K562 (cell line): ENCODE results near the gene CTXN3. TPM values are rescaled to one million over a fixed set of nuclear protein-coding genes. Genes with fewer than 3 reads are reported as not detected.

Source experiments
- BMI1 ChIP-seq: fragments of 150-350 bp; IDR thresholded peaks from 2 replicates; pipeline ENCODE4 v1.6.1; 2014; ENCODE audit warnings: low read length
- CSDE1 ChIP-seq, 2 experiments: fragments of 450-650 bp; IDR thresholded peaks; 2 replicates each; pipeline ENCODE4 v1.6.1; 2016; ENCODE audit warnings: mild to moderate bottlenecking in 1 of 2
- DIDO1 ChIP-seq: fragments of 450-650 bp; IDR thresholded peaks from 2 replicates; pipeline ENCODE4 v1.6.1; 2016; ENCODE audit warnings: low read depth, missing biosample characterization, missing genetic modification characterization
- E2F5 ChIP-seq: sonication (generic); formaldehyde crosslinking; IDR thresholded peaks from 2 replicates; pipeline ENCODE4 v1.8.0; 2022; ENCODE audit warnings: mild to moderate bottlenecking, missing genetic modification reagents
- FOXJ2 ChIP-seq: fragments of 200-800 bp; sonication (Bioruptor generic); IDR thresholded peaks from 2 replicates; pipeline ENCODE4 v1.6.1; 2016; ENCODE audit warnings: missing genetic modification characterization, missing compliant biosample characterization
- FOXJ3 ChIP-seq: sonication (generic); formaldehyde crosslinking; IDR thresholded peaks from 2 replicates; pipeline ENCODE4 v1.4.0; 2020; ENCODE audit warnings: mild to moderate bottlenecking, missing genetic modification reagents
- GTF2A2 ChIP-seq: IDR thresholded peaks from 2 replicates; pipeline ENCODE4 v1.6.1; 2016; ENCODE audit warnings: mild to moderate bottlenecking, missing genetic modification characterization, missing compliant biosample characterization
- JUND ChIP-seq, 2 experiments: IDR thresholded peaks; 2 replicates in 1 of 2; 3 replicates in 1 of 2; pipeline ENCODE4 v1.6.1; 2011; ENCODE audit warnings: borderline replicate concordance in 2 of 2, low read depth in 2 of 2, low read length in 2 of 2, improper control_type of control experiment in 1 of 2, missing biosample characterization in 1 of 2, missing genetic modification characterization in 1 of 2, missing genetic modification reagents in 1 of 2
- KAT7 ChIP-seq: sonication (generic); formaldehyde crosslinking; IDR thresholded peaks from 2 replicates; pipeline ENCODE4 v1.8.0; 2022; ENCODE audit warnings: missing genetic modification reagents, mild to moderate bottlenecking, borderline replicate concordance
- MAFF ChIP-seq: IDR thresholded peaks from 2 replicates; pipeline ENCODE4 v1.6.1; 2012; ENCODE audit warnings: low read length, improper control_type of control experiment
- NR1H2 ChIP-seq: sonication (generic); formaldehyde crosslinking; IDR thresholded peaks from 2 replicates; pipeline ENCODE4 v1.4.0; 2020; ENCODE audit warnings: mild to moderate bottlenecking, missing genetic modification reagents
- POU5F1 ChIP-seq: fragments of 150-350 bp; IDR thresholded peaks from 2 replicates; pipeline ENCODE4 v1.6.1; 2014; ENCODE audit warnings: borderline replicate concordance, low read length, low read depth, mild to moderate bottlenecking; ENCODE audit not compliant: partially characterized antibody
- RAD51 ChIP-seq: fragments of 450-650 bp; IDR thresholded peaks from 2 replicates; pipeline ENCODE4 v1.7.1; 2016; ENCODE audit warnings: low read depth, mild to moderate bottlenecking, borderline replicate concordance
- RFX1 ChIP-seq: fragments of 450-650 bp; IDR thresholded peaks from 2 replicates; pipeline ENCODE4 v1.6.1; 2016; ENCODE audit warnings: mild to moderate bottlenecking, moderate library complexity
- ZNF217 ChIP-seq: sonication (generic); formaldehyde crosslinking; IDR thresholded peaks from 2 replicates; pipeline ENCODE4 v1.8.0; 2022; ENCODE audit warnings: mild to moderate bottlenecking, missing genetic modification reagents
- ZNF407 ChIP-seq: fragments of 450-650 bp; IDR thresholded peaks from 2 replicates; pipeline ENCODE4 v1.6.1; 2016; ENCODE audit warnings: low read depth
- ZNF77 ChIP-seq: fragments of 250-450 bp; sonication (Bioruptor Pico); IDR thresholded peaks from 2 replicates; pipeline ENCODE4 v1.5.0; 2020
- polyA plus RNA-seq, 8 experiments: library from polyadenylated mRNA; depleted of rRNA in 4 of 8; stranded (reverse) in 5 of 8; unstranded in 3 of 8; fragments of >200 nt; fragmentation: Nextera tagmentation in 2 of 8; fragmentation: Illumina TruSeq in 1 of 8; extraction: Ambion mirVana in 2 of 8; extraction: Trizol in 1 of 8; gene quantifications; 2 replicates each; pipeline versions ENCODE4 v1.2.1 to v1.2.3, GENCODE V29; 2011 to 2014; ENCODE audit warnings: inconsistent platforms in 1 of 8, missing spikeins in 1 of 8
- total RNA-seq, 7 experiments: library from RNA; depleted of rRNA in 6 of 7; stranded (reverse); fragments of >200 nt in 6 of 7; fragmentation: Illumina TruSeq in 2 of 7; extraction: Trizol in 2 of 7; gene quantifications; 2 replicates each; pipeline versions ENCODE4 v1.2.1 to v1.2.3, GENCODE V29; 2011 to 2021; ENCODE audit warnings: low replicate concordance in 1 of 7

CTXN3 gene
- total and polyA plus RNA-seq, 9 of the 15 experiments (the other 6 are each of a cell fraction or from before 2014, with no cell fraction given) = not detected

GRCh38 chr5:127705120-127705892, 56.4 kb downstream of the CTXN3 start (continued):
- TF ChIP-seq ZNF407 (no peak), RFX1 (peak; percentile 97), KAT7 (CRISPR knock-in tag) (no peak), MAFF (0 out of 2 replicates have a peak, but pooled peaks have one; percentile 1), DIDO1 (tag) (no peak), NR1H2 (CRISPR knock-in tag) (no peak), ZNF77 (CRISPR knock-in tag) (no peak), ZNF217 (CRISPR knock-in tag) (no peak), RAD51 (no peak), FOXJ3 (peak; percentile 65; the same call in 1 of the 2 replicates), E2F5 (no peak), CSDE1 (IDR thresholded peaks at IDR 0.05) (peak in 1 of 2 experiments; percentile 70; a peak in 2 of 4 replicates), BMI1 (peak; percentile 69; the same call in 1 of the 2 replicates), POU5F1 (no peak), FOXJ2 (tag) (peak; percentile 92), GTF2A2 (tag) (no peak), JUND (IDR thresholded peaks at IDR 0.05; ENCODE audit: borderline replicate concordance, low read depth, low read length) (peak; percentile 46; the same call in 1 of the 2 replicates), JUND (tag; IDR thresholded peaks at IDR 0.05; ENCODE audit: borderline replicate concordance, low read depth, low read length) (peak; percentile 67; the same call in 2 of the 3 replicates)
